Upper lobe of left lung (tissue), 4 donors: Measurements from ENCODE around the gene MYO1G.

Source experiments
- EP300 ChIP-seq, 4 donors: sonication (generic); formaldehyde crosslinking; IDR thresholded peaks; one replicate each; pipeline ENCODE4 v1.5.1; 2017; ENCODE audit warnings: antibody characterized with exemption in 4 of 4, control low read depth in 2 of 4
- POLR2A ChIP-seq, 4 donors: fragments of 450-650 bp; IDR thresholded peaks; one replicate each; pipeline ENCODE4 v1.5.1; 2016 to 2017; ENCODE audit warnings: antibody characterized with exemption in 4 of 4, mild to moderate bottlenecking in 2 of 4
- POLR2AphosphoS5 ChIP-seq, 2 donors: sonication (generic); formaldehyde crosslinking; IDR thresholded peaks; one replicate each; pipeline ENCODE4 v1.5.1; 2017; ENCODE audit warnings: antibody characterized with exemption in 2 of 2
- TF ChIP-seq, protein P1 (sequence below), 6 experiments: fragments of 450-650 bp in 4 of 6; fragments of 200-600 bp in 2 of 6; sonication (generic) in 2 of 6; IDR thresholded peaks; one replicate each; pipeline ENCODE4 v1.5.1; 2016 to 2019; ENCODE audit warnings: antibody characterized with exemption in 6 of 6

DNA sequence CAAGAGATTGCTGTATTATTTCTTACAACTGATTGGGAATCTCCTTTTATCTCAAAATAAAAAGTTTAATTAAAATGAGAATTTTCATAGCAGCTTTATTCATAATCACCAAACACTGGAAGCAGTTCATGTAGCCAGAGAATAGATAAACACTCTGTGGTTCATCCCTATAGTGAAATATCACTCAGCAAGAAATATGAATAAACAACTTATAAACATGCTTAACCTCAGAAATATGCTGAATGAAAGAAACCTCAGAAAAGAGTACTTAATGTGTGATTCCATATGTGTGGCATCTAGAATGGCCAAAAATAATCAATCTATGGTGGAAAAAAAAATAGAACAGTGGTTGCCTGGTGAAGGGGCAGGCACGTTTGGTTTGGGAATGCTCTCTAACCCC lies 33.3 kb downstream of the MYO1G start:
- TF ChIP-seq, protein P1, sequence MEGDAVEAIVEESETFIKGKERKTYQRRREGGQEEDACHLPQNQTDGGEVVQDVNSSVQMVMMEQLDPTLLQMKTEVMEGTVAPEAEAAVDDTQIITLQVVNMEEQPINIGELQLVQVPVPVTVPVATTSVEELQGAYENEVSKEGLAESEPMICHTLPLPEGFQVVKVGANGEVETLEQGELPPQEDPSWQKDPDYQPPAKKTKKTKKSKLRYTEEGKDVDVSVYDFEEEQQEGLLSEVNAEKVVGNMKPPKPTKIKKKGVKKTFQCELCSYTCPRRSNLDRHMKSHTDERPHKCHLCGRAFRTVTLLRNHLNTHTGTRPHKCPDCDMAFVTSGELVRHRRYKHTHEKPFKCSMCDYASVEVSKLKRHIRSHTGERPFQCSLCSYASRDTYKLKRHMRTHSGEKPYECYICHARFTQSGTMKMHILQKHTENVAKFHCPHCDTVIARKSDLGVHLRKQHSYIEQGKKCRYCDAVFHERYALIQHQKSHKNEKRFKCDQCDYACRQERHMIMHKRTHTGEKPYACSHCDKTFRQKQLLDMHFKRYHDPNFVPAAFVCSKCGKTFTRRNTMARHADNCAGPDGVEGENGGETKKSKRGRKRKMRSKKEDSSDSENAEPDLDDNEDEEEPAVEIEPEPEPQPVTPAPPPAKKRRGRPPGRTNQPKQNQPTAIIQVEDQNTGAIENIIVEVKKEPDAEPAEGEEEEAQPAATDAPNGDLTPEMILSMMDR (IDR thresholded peaks at IDR 0.05): no peak
- no peak for TF ChIP-seq POLR2AphosphoS5 (IDR thresholded peaks at IDR 0.05)
- no peak for TF ChIP-seq POLR2A (IDR thresholded peaks at IDR 0.05)
- TF ChIP-seq EP300 (IDR thresholded peaks at IDR 0.05): no peak
